ENCODE measurements around the gene TCERG1L.

Gene TCERG1L

GRCh38 chr10:131310551-131311401 lies 745 bp downstream of the TCERG1L start:
- TF ChIP-seq, protein P1, sequence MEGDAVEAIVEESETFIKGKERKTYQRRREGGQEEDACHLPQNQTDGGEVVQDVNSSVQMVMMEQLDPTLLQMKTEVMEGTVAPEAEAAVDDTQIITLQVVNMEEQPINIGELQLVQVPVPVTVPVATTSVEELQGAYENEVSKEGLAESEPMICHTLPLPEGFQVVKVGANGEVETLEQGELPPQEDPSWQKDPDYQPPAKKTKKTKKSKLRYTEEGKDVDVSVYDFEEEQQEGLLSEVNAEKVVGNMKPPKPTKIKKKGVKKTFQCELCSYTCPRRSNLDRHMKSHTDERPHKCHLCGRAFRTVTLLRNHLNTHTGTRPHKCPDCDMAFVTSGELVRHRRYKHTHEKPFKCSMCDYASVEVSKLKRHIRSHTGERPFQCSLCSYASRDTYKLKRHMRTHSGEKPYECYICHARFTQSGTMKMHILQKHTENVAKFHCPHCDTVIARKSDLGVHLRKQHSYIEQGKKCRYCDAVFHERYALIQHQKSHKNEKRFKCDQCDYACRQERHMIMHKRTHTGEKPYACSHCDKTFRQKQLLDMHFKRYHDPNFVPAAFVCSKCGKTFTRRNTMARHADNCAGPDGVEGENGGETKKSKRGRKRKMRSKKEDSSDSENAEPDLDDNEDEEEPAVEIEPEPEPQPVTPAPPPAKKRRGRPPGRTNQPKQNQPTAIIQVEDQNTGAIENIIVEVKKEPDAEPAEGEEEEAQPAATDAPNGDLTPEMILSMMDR (IDR thresholded peaks at IDR 0.05; ENCODE audit: low read depth, low read length) = no peak
- no peak for DNase-seq (ENCODE audit: low read depth in 2 of 2)
- H3K4me3 ChIP-seq (replicated peaks in 1 of 2; ENCODE audit: low read depth in 2 of 2, low read length in 2 of 2) = no peak overlapping the region

DNA sequence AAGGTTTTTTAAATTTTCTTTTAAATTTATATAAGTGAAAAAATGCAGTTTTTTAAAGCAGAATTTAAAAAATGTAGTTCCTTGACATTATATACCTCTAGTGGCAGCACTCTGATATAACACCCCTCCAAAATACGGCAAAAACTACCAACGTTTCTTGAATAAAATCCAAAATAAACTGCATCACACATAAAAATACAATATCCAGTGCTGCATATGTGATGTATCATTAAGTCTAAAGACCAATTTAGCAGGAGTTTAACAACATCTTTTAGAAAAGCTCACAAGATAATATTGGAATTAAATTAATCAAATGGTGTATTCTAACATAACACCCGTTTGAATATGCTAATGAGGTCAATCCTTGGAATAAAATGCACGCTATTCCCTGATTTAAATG lies 1.4 kb downstream of the TCERG1L start:
- TF ChIP-seq, protein P1 (IDR thresholded peaks at IDR 0.05; ENCODE audit: low read depth, low read length) = peak; percentile 30
- no peak overlapping the region for H3K4me3 ChIP-seq (replicated peaks in 1 of 2; ENCODE audit: low read depth in 2 of 2, low read length in 2 of 2)
- peak in 1 of 2 donors; percentile 9 for DNase-seq (ENCODE audit: low read depth in 2 of 2)

GRCh38 chr10:131300508-131300907 lies 11.0 kb downstream of the TCERG1L start:
- TF ChIP-seq, protein P1 (IDR thresholded peaks at IDR 0.05; ENCODE audit: low read depth, low read length) = no peak
- no peak overlapping the region for H3K4me3 ChIP-seq (replicated peaks in 1 of 2; ENCODE audit: low read depth in 2 of 2, low read length in 2 of 2)
- no peak for DNase-seq (ENCODE audit: low read depth in 2 of 2)

DNA sequence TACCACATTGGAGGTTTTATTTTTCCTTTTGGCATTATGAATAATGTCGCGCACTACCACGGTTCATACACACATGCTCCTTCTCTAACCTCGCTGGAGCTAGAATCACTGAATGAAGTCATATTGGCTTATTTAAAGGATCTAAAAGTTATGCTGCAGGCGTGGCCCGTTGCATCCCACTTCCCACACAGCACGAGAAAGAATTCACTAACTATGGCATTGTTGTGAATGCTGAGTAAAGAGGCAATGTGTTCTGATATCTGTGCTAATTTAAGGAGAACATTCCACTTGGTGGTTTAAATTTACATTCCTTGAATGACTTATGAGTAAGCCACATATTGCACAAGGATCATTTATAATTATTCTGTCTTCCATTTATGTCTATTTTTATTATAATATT lies 20.7 kb downstream of the TCERG1L start:
- no peak overlapping the region for H3K4me3 ChIP-seq (replicated peaks in 1 of 2; ENCODE audit: low read depth in 2 of 2, low read length in 2 of 2)
- DNase-seq (ENCODE audit: low read depth in 2 of 2) = no peak
- TF ChIP-seq, protein P1 (IDR thresholded peaks at IDR 0.05; ENCODE audit: low read depth, low read length) = no peak

DNA sequence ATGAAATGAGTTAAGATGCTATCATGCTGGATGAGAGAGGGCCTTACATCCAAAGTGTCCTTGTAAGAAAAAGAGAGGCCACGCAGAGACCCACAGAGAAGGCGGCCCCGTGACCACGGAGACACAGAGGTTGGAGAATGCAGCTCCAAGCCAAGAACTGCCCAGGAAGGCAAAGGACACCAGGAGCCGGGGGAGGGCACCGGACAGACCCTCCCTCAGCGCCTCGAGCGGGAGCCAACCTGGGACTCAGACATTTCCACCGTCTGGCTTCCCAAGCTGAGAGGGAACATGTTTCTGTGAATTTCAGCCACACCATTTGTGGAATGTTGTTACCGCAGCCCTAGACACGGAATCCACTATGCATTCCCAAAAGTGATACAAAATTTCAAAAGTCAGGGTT lies 22.9 kb downstream of the TCERG1L start:
- H3K4me3 ChIP-seq (replicated peaks in 1 of 2; ENCODE audit: low read depth in 2 of 2, low read length in 2 of 2) = no peak overlapping the region
- DNase-seq (ENCODE audit: low read depth in 2 of 2) = no peak
- TF ChIP-seq, protein P1 (IDR thresholded peaks at IDR 0.05; ENCODE audit: low read depth, low read length) = no peak

DNA sequence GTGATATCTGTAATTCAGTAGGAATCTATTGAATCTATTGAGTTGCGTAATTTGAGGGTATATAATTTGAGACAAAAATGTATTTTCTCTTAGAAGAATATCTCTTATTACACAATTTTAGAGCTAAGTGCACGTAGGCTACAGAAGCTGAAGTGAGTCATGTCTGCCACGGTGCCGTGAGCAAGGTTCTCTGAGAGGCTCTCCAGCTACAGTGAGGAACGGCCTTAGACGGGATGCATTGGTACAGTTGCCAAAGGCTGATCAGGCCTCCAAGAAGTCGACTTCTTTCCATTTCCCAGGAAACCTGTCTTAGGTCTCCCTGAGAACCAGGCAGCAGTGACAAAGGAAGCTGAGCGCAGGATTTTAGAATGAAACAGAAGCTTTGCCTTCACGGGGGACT lies 28.6 kb downstream of the TCERG1L start:
- no peak overlapping the region for H3K4me3 ChIP-seq (replicated peaks in 1 of 2; ENCODE audit: low read depth in 2 of 2, low read length in 2 of 2)
- TF ChIP-seq, protein P1 (IDR thresholded peaks at IDR 0.05; ENCODE audit: low read depth, low read length) = no peak
- DNase-seq (ENCODE audit: low read depth in 2 of 2) = no peak
